ENCODE data around the gene LAMTOR2. TPM values are rescaled to one million over a fixed set of nuclear protein-coding genes. Genes with fewer than 3 reads are reported as not detected.

The LAMTOR2 gene
- total and polyA plus RNA-seq, 10 of the 15 experiments (the other 5 are each of a cell fraction or from before 2014, with no cell fraction given) = 71.9 to 264 (median 97.0) TPM

- Histone ChIP-seq H3K79me2 (ENCODE audit: control insufficient read depth, insufficient read depth, low read length) (no peaks in the 10 kb centered on the region), H3K36me3 (ENCODE audit: control insufficient read depth in 2 of 2, insufficient read depth in 2 of 2, low read length in 1 of 2) (no peaks in the 10 kb centered on the region), H3K9me3 (replicated peaks; ENCODE audit: control insufficient read depth, insufficient read depth, low read length) (no peaks in the 10 kb centered on the region), H3K4me3 (no peak overlapping the region), H3K4me1 (ENCODE audit: control insufficient read depth, insufficient read depth, low read length) (no peaks in the 10 kb centered on the region), H2AFZ (ENCODE audit: control insufficient read depth, low read depth, low read length) (no peak overlapping the region), H3K9ac (ENCODE audit: control insufficient read depth, insufficient read depth, low read length) (no peak overlapping the region), H4K20me1 (ENCODE audit: control insufficient read depth, insufficient read depth) (no peaks in the 10 kb centered on the region), H3K4me2 (ENCODE audit: control insufficient read depth, insufficient read depth) (no peak overlapping the region), H3K27me3 (replicated peaks in 1 of 2; ENCODE audit: control insufficient read depth in 2 of 2, insufficient read depth in 2 of 2, low read length in 1 of 2) (no peaks in the 10 kb centered on the region), H3K27ac (ENCODE audit: control insufficient read depth, insufficient read depth) (no peak overlapping the region)
- in situ Hi-C loops (cut with MboI) = loop anchor here (5.0 kb wide), 1 partner anchor 135 kb away; the partner anchor contains the start of gene KHDC4
- BruUV-seq (replicated peaks) = no TSS peak
- SMC1A ChIA-PET (ENCODE audit: uncharacterized antibody, unreplicated experiment) = interaction anchor here (0.6 to 5.4 kb wide), 15 partner anchors 8 to 415 kb away, joined by 3 to 69 read pairs (median 5); partner anchors contain the start of genes ARHGEF2, RXFP4 and SSR2
- no peak for ATAC-seq
- intact Hi-C loops (cut with micrococcal nuclease; ENCODE audit: unreplicated experiment) = loop anchor here (2.0 kb wide), 1 partner anchor 128 kb away; no protein-coding TSS in a partner anchor
- RAD21 ChIA-PET (ENCODE audit: unreplicated experiment) = interaction anchor here (0.9 to 5.1 kb wide), 8 partner anchors 11 to 419 kb away, joined by 3 to 68 read pairs (median 4); no protein-coding TSS in a partner anchor
- no peak for DNase-seq (ENCODE audit: low read depth, low spot score)
- CTCF ChIA-PET = interaction anchor here (0.7 to 6.4 kb wide), 18 partner anchors 9 to 401 kb away, joined by 3 to 102 read pairs (median 10); partner anchors contain the start of gene KHDC4
- 7% methylated on average over 2 of the region's 2 CpGs for WGBS (ENCODE audit: insufficient coverage, insufficient replicate concordance, low lambda C conversion rate, missing lambda C conversion rate)
- no peak for FAIRE-seq
- POLR2A ChIA-PET = interaction anchor here (0.5 to 1.1 kb wide), 3 partner anchors 8 to 90 kb away, joined by 3 to 5 read pairs (median 3); no protein-coding TSS in a partner anchor
- TF ChIP-seq CHD1 (IDR thresholded peaks at IDR 0.05; ENCODE audit: low read depth, low read length) (no peak), JUNB (IDR thresholded peaks at IDR 0.05) (no peak), CUX1 (IDR thresholded peaks at IDR 0.05; ENCODE audit: insufficient replicate concordance, low read depth, low read length) (no peak), STAT3 (IDR thresholded peaks at IDR 0.05; ENCODE audit: low read depth, low read length) (no peak), NFYA (IDR thresholded peaks at IDR 0.05; ENCODE audit: borderline replicate concordance, low read depth, low read length) (no peak), POU2F2 (IDR thresholded peaks at IDR 0.05; ENCODE audit: borderline replicate concordance, low read depth, low read length) (no peak), MYC (IDR thresholded peaks at IDR 0.05; ENCODE audit: insufficient read depth, insufficient read length, insufficient replicate concordance, low read length, severe bottlenecking) (no peak), ELK1 (IDR thresholded peaks at IDR 0.05; ENCODE audit: low read depth, low read length) (no peak), TBL1XR1 (IDR thresholded peaks at IDR 0.05; ENCODE audit: low read depth, low read length) (no peak), FOS (IDR thresholded peaks at IDR 0.05; ENCODE audit: borderline replicate concordance, extremely low read depth, insufficient read length) (no peak), IRF4 (IDR thresholded peaks at IDR 0.05; ENCODE audit: low read depth, low read length) (no peak), SREBF1 (IDR thresholded peaks at IDR 0.05; ENCODE audit: low read length) (no peak), ATF7 (IDR thresholded peaks at IDR 0.05; ENCODE audit: low read depth) (no peak), MYB (IDR thresholded peaks at IDR 0.05; ENCODE audit: borderline replicate concordance, low read depth, low read length) (no peak), SPI1 (IDR thresholded peaks at IDR 0.05; ENCODE audit: borderline replicate concordance, insufficient read depth, low read depth, low read length) (no peak), SUPT20H (IDR thresholded peaks at IDR 0.05; ENCODE audit: borderline replicate concordance, control insufficient read depth, low read depth, low read length) (no peak)
Observed at GRCh38 chr1:156067262-156067661, 12.7 kb downstream of the LAMTOR2 start.

Data from GM12878 (cell line).